Activated T-helper 1 cell treated with anti-CD3 and anti-CD28 coated beads, Interleukin-12 subunit alpha, Interleukin-12 subunit beta, Interleukin-2, Interleukin-4 antibody, amounts not matched to agents 30 ng/mL and 10 ng/mL and 1 ng/mL, durations not matched to agents 14 hours and 24 hours and 36 hours (primary cell): ENCODE results near the gene STAC3. TPM values are rescaled to one million over a fixed set of nuclear protein-coding genes. Genes with fewer than 3 reads are reported as not detected.

Experiments used
- DNase-seq: peaks from one replicate; pipeline ENCODE4 v3.0.0; 2021; ENCODE audit warnings: low spot score
- H3K27ac Mint-ChIP-seq: one replicate; pipeline ENCODE4 v1.8.0; 2021; ENCODE audit warnings: mild to moderate bottlenecking, mixed read lengths
- H3K27me3 Mint-ChIP-seq: one replicate; pipeline ENCODE4 v1.8.0; 2022; ENCODE audit warnings: mild to moderate bottlenecking, moderate library complexity, mixed read lengths; ENCODE audit not compliant: insufficient read depth
- H3K36me3 Mint-ChIP-seq: one replicate; pipeline ENCODE4 v1.8.0; 2021; ENCODE audit warnings: low read depth, mixed read lengths
- H3K4me1 Mint-ChIP-seq: one replicate; pipeline ENCODE4 v1.8.0; 2021; ENCODE audit warnings: low read depth, mixed read lengths
- H3K4me3 Mint-ChIP-seq: one replicate; pipeline ENCODE4 v1.8.0; 2021; ENCODE audit warnings: mild to moderate bottlenecking, moderate library complexity, mixed read lengths
- H3K9me3 Mint-ChIP-seq: one replicate; pipeline ENCODE4 v1.8.0; 2021; ENCODE audit warnings: mixed read lengths
- intact Hi-C: fragments of 100-400 bp; cut with micrococcal nuclease; formaldehyde crosslinking; loops from one replicate; pipeline ENCODE4 v1.15.1; 2024
- total RNA-seq: library from RNA; stranded (reverse); gene quantifications from 2 replicates; pipeline ENCODE4 v1.2.3, GENCODE V29; 2022

The STAC3 gene
- total RNA-seq, 1 donor from 2014 or later, result 3.1 TPM

- Mint-ChIP-seq H3K9me3 (no peaks in the 10 kb centered on the region), H3K36me3 (no peaks in the 10 kb centered on the region), H3K4me1 (no peaks in the 10 kb centered on the region), H3K27me3 (no peaks in the 10 kb centered on the region), H3K27ac (no peak overlapping the region), H3K4me3 (no peak overlapping the region)
- no peak for DNase-seq
- intact Hi-C loops, result no loop called here
These were observed 57.2 kb downstream of the STAC3 start for GRCh38 chr12:57193706-57194245.

Other genes starting within 250 kb of the STAC3 start
- gene ZBTB39, start 244.6 kb downstream of the STAC3 start, total RNA-seq, result 10.3 and 11.2 TPM in 2 replicates
- gene TAC3, start 234.7 kb downstream of the STAC3 start, total RNA-seq, result 0.34 TPM in 1 of 2 replicates, not detected in the other
- 1.1 and 2.6 TPM in 2 replicates for gene MYO1A, start 201.1 kb downstream of the STAC3 start, total RNA-seq
- gene NEMP1, start 172.4 kb downstream of the STAC3 start, total RNA-seq, result 70.2 and 71.7 TPM in 2 replicates
- 73.6 and 80.3 TPM in 2 replicates for gene NAB2, start 162.1 kb downstream of the STAC3 start, total RNA-seq
- gene STAT6, start 139.8 kb downstream of the STAC3 start, total RNA-seq, result 306 and 318 TPM in 2 replicates
- gene LRP1, start 122.7 kb downstream of the STAC3 start, total RNA-seq, result 0.26 and 0.73 TPM in 2 replicates
- gene LRP1-AS, start 103.6 kb downstream of the STAC3 start, total RNA-seq, result not detected in 2 replicates
- gene NXPH4, start 34.4 kb downstream of the STAC3 start, total RNA-seq, result 0.36 and 0.49 TPM in 2 replicates
- 276 and 280 TPM in 2 replicates for gene SHMT2, start 21.5 kb downstream of the STAC3 start, total RNA-seq
- 39.0 and 44.6 TPM in 2 replicates for gene R3HDM2, start 179.9 kb upstream of the STAC3 start, total RNA-seq
- 0.15 TPM in 1 of 2 replicates, not detected in the other for gene INHBC, start 183.6 kb upstream of the STAC3 start, total RNA-seq
- gene INHBE, start 204.1 kb upstream of the STAC3 start, total RNA-seq, result 0.22 and 0.41 TPM in 2 replicates
- gene GLI1, start 208.6 kb upstream of the STAC3 start, total RNA-seq, result 1.5 and 2.5 TPM in 2 replicates
- 102 TPM in 2 replicates for gene ARHGAP9, start 228.7 kb upstream of the STAC3 start, total RNA-seq
- gene MARS1, start 236.9 kb upstream of the STAC3 start, total RNA-seq, result 283 and 318 TPM in 2 replicates